ENCODE results near the gene FAM13C.
"Not testable (repeated sequence)": the region's sequence is repeated elsewhere in the genome, so short reads cannot be mapped to it uniquely, and the experiment has no call there.

The FAM13C gene

GRCh38 chr10:59276133-59276532 is 86.2 kb downstream of the FAM13C start:
- DNase-seq (ENCODE audit: low read depth) = no peak

- DNase-seq (ENCODE audit: low read depth) = no peak
Measured at GRCh38 chr10:59273445-59273844, 88.9 kb downstream of the FAM13C start.

- no peak for DNase-seq (ENCODE audit: low read depth)
Measured at GRCh38 chr10:59272061-59272460, 90.3 kb downstream of the FAM13C start.

- DNase-seq (ENCODE audit: low read depth) = no peak
Measured at GRCh38 chr10:59271160-59271559, 91.2 kb downstream of the FAM13C start.

- no peak for DNase-seq (ENCODE audit: low read depth)
Measured at GRCh38 chr10:59270492-59270891, 91.9 kb downstream of the FAM13C start.

GRCh38 chr10:59269651-59270050 is 92.7 kb downstream of the FAM13C start:
- no peak for DNase-seq (ENCODE audit: low read depth)

- no peak for DNase-seq (ENCODE audit: low read depth)
Measured at GRCh38 chr10:59268460-59268859, 93.9 kb downstream of the FAM13C start.

GRCh38 chr10:59266321-59266720 is 96.0 kb downstream of the FAM13C start:
- DNase-seq (ENCODE audit: low read depth) = no peak

GRCh38 chr10:59265141-59265540 is 97.2 kb downstream of the FAM13C start:
- no peak for DNase-seq (ENCODE audit: low read depth)

- no peak for DNase-seq (ENCODE audit: low read depth)
Measured at GRCh38 chr10:59258890-59259289, 103.5 kb downstream of the FAM13C start.

GRCh38 chr10:59257224-59257623 is 105.1 kb downstream of the FAM13C start:
- no peak for DNase-seq (ENCODE audit: low read depth)

GRCh38 chr10:59255463-59255862 is 106.9 kb downstream of the FAM13C start:
- DNase-seq (ENCODE audit: low read depth) = no peak

GRCh38 chr10:59252491-59252890 is 109.9 kb downstream of the FAM13C start:
- DNase-seq (ENCODE audit: low read depth) = no peak

GRCh38 chr10:59245686-59246085 is 116.7 kb downstream of the FAM13C start:
- no peak for DNase-seq (ENCODE audit: low read depth)

GRCh38 chr10:59244871-59245270 is 117.5 kb downstream of the FAM13C start:
- DNase-seq (ENCODE audit: low read depth) = no peak

- DNase-seq (ENCODE audit: low read depth) = no peak
Measured at GRCh38 chr10:59243611-59244195, 118.6 kb downstream of the FAM13C start.

GRCh38 chr10:59242991-59243390 is 119.4 kb downstream of the FAM13C start:
- no peak for DNase-seq (ENCODE audit: low read depth)

GRCh38 chr10:59242057-59242456 is 120.3 kb downstream of the FAM13C start:
- no peak for DNase-seq (ENCODE audit: low read depth)

- DNase-seq (ENCODE audit: low read depth) = no peak
Measured at GRCh38 chr10:59240582-59241183, 121.7 kb downstream of the FAM13C start.

- DNase-seq (ENCODE audit: low read depth) = not testable (repeated sequence)
Measured at GRCh38 chr10:59239108-59239507, 123.2 kb downstream of the FAM13C start.

GRCh38 chr10:59237775-59238174 is 124.6 kb downstream of the FAM13C start:
- no peak for DNase-seq (ENCODE audit: low read depth)

GRCh38 chr10:59236064-59236697 is 126.2 kb downstream of the FAM13C start:
- no peak for DNase-seq (ENCODE audit: low read depth)

- DNase-seq (ENCODE audit: low read depth) = no peak
Measured at GRCh38 chr10:59234816-59235429, 127.4 kb downstream of the FAM13C start.
